GM23338 (cell line): ENCODE data around the gene TARS3. TPM values are rescaled to one million over a fixed set of nuclear protein-coding genes. Genes with fewer than 3 reads are reported as not detected.
A peak's percentile ranks its signal among the peaks of the same experiment; 100 is the strongest.

Source experiments
- ATAC-seq: fragments of 200-7000 bp; cut with Tn5 transposase; 3 replicates; pipeline ENCODE4 v1.9.1; 2020
- DNase-seq: peaks from one replicate; pipeline ENCODE4 v3.0.0-alpha.2; 2015; ENCODE audit warnings: low spot score
- H2AFZ ChIP-seq: fragments of 200-600 bp; sonication (generic); 2 replicates; pipeline ENCODE4 v1.8.0; 2016; ENCODE audit warnings: antibody characterized with exemption, mild to moderate bottlenecking, moderate library complexity
- H3F3A ChIP-seq: fragments of 200-600 bp; sonication (generic); replicated peaks from 2 replicates; pipeline ENCODE4 v1.8.0; 2017; ENCODE audit warnings: antibody characterized with exemption, mixed run types, low read depth
- H3K27ac ChIP-seq: fragments of 200-600 bp; sonication (generic); 2 replicates; pipeline ENCODE4 v1.6.1; 2016; ENCODE audit warnings: low read depth
- H3K27me3 ChIP-seq: fragments of 200-600 bp; sonication (generic); 2 replicates; pipeline ENCODE4 v1.8.0; 2016; ENCODE audit warnings: mild to moderate bottlenecking, mixed run types, moderate library complexity; ENCODE audit not compliant: insufficient read depth
- H3K36me3 ChIP-seq: fragments of 200-600 bp; sonication (generic); 2 replicates; pipeline ENCODE4 v1.8.0; 2016; ENCODE audit warnings: mild to moderate bottlenecking; ENCODE audit not compliant: insufficient read depth
- H3K4me1 ChIP-seq: fragments of 200-600 bp; sonication (generic); 2 replicates; pipeline ENCODE4 v1.8.0; 2016; ENCODE audit warnings: mild to moderate bottlenecking, moderate library complexity; ENCODE audit not compliant: insufficient read depth
- H3K4me2 ChIP-seq: fragments of 200-600 bp; sonication (generic); 2 replicates; pipeline ENCODE4 v1.7.1; 2017; ENCODE audit warnings: mixed run types
- H3K4me3 ChIP-seq: fragments of 200-600 bp; sonication (generic); 2 replicates; pipeline ENCODE4 v1.6.1; 2016; ENCODE audit warnings: mixed run types
- H3K79me2 ChIP-seq: fragments of 200-600 bp; sonication (generic); replicated peaks from 2 replicates; pipeline ENCODE4 v1.8.0; 2017; ENCODE audit warnings: mild to moderate bottlenecking; ENCODE audit not compliant: insufficient read depth
- H3K9me2 ChIP-seq: fragments of 200-600 bp; sonication (generic); 2 replicates; pipeline ENCODE4 v1.8.0; 2017; ENCODE audit not compliant: insufficient read depth
- H4K20me1 ChIP-seq: fragments of 200-600 bp; sonication (generic); replicated peaks from 2 replicates; pipeline ENCODE4 v1.8.0; 2017; ENCODE audit warnings: mild to moderate bottlenecking; ENCODE audit not compliant: insufficient read depth
- H3K27ac Mint-ChIP-seq: 2 replicates; pipeline ENCODE4 v1.8.0; 2020; ENCODE audit warnings: inconsistent platforms, mild to moderate bottlenecking, moderate library complexity, mixed read lengths
- H3K27me3 Mint-ChIP-seq: 3 replicates; pipeline ENCODE4 v1.8.0; 2022; ENCODE audit warnings: low read depth, mild to moderate bottlenecking, moderate library complexity, mixed read lengths, inconsistent platforms; ENCODE audit not compliant: insufficient read depth, poor library complexity
- H3K36me3 Mint-ChIP-seq: 3 replicates; pipeline ENCODE4 v1.8.0; 2021; ENCODE audit warnings: low read depth, mild to moderate bottlenecking, inconsistent platforms, moderate library complexity, mixed read lengths
- H3K4me1 Mint-ChIP-seq: 3 replicates; pipeline ENCODE4 v1.8.0; 2020; ENCODE audit warnings: mild to moderate bottlenecking, inconsistent platforms, mixed read lengths
- H3K4me3 Mint-ChIP-seq: 3 replicates; pipeline ENCODE4 v1.8.0; 2021; ENCODE audit warnings: moderate library complexity, mild to moderate bottlenecking, inconsistent platforms, mixed read lengths
- H3K9me3 Mint-ChIP-seq: 3 replicates; pipeline ENCODE4 v1.8.0; 2020; ENCODE audit warnings: moderate library complexity, mild to moderate bottlenecking, inconsistent platforms, mixed read lengths
- CREB1 ChIP-seq: fragments of 250-450 bp; sonication (Bioruptor Pico); IDR thresholded peaks from 2 replicates; pipeline ENCODE4 v1.5.0; 2020; ENCODE audit warnings: low read depth, mild to moderate bottlenecking, moderate library complexity
- EZH2 ChIP-seq: fragments of 200-600 bp; sonication (generic); IDR thresholded peaks from one replicate; pipeline ENCODE4 v1.8.0; 2017; ENCODE audit warnings: antibody characterized with exemption, mild to moderate bottlenecking, low read depth; ENCODE audit not compliant: unreplicated experiment
- EZH2phosphoT487 ChIP-seq: fragments of 200-600 bp; sonication (generic); IDR thresholded peaks from one replicate; pipeline ENCODE4 v1.8.1; 2018; ENCODE audit warnings: antibody characterized with exemption; ENCODE audit not compliant: unreplicated experiment
- JUNB ChIP-seq: IDR thresholded peaks from one replicate; pipeline ENCODE4 v1.6.1; 2016; ENCODE audit warnings: antibody characterized with exemption; ENCODE audit not compliant: unreplicated experiment
- NANOG ChIP-seq: IDR thresholded peaks from 2 replicates; pipeline ENCODE4 v1.6.1; 2016; ENCODE audit warnings: antibody characterized with exemption, borderline replicate concordance
- POLR2AphosphoS5 ChIP-seq: IDR thresholded peaks from 2 replicates; pipeline ENCODE4 v1.6.1; 2016; ENCODE audit warnings: antibody characterized with exemption, low read depth
- STAT1 ChIP-seq: IDR thresholded peaks from one replicate; pipeline ENCODE4 v1.6.1; 2016; ENCODE audit warnings: antibody characterized with exemption; ENCODE audit not compliant: unreplicated experiment
- ZNF114 ChIP-seq: fragments of 250-450 bp; sonication (Bioruptor Pico); IDR thresholded peaks from 2 replicates; pipeline ENCODE4 v1.5.0; 2020; ENCODE audit warnings: mild to moderate bottlenecking, moderate library complexity
- ZNF331 ChIP-seq: fragments of 250-450 bp; sonication (Bioruptor Pico); IDR thresholded peaks from 2 replicates; pipeline ENCODE4 v1.5.0; 2020; ENCODE audit warnings: low read depth, mild to moderate bottlenecking, moderate library complexity
- polyA plus RNA-seq: library from polyadenylated mRNA; unstranded; fragments of >200 nt; fragmentation: Nextera tagmentation; extraction: Ambion mirVana; gene quantifications from 2 replicates; pipeline ENCODE4 v1.2.1, GENCODE V29; 2016
- total RNA-seq: library from RNA; depleted of rRNA; stranded (reverse); fragments of >200 nt; shearing (Covaris generic); gene quantifications from 2 replicates; pipeline ENCODE4 v1.2.3, GENCODE V29; 2014
- TF ChIP-seq, protein P1 (sequence below): fragments of 250-450 bp; sonication (Bioruptor Pico); IDR thresholded peaks from 2 replicates; pipeline ENCODE4 v1.5.0; 2020; ENCODE audit warnings: mild to moderate bottlenecking, moderate library complexity
- TF ChIP-seq, protein P2 (sequence below): IDR thresholded peaks from one replicate; pipeline ENCODE4 v1.6.1; 2018; ENCODE audit warnings: antibody characterized with exemption; ENCODE audit not compliant: unreplicated experiment
- TF ChIP-seq, protein P3 (sequence below), 2 experiments: fragments of 200-600 bp in 1 of 2; sonication (generic) in 1 of 2; conservative IDR thresholded peaks; 2 replicates each; pipeline versions ENCODE4 v1.5.1 to v1.6.1; 2016 to 2017; ENCODE audit warnings: antibody characterized with exemption in 2 of 2, low read depth in 2 of 2, mild to moderate bottlenecking in 2 of 2, moderate library complexity in 1 of 2
- TF ChIP-seq, protein P4 (sequence below): IDR thresholded peaks from 2 replicates; pipeline ENCODE4 v1.6.1; 2016; ENCODE audit warnings: antibody characterized with exemption

The TARS3 gene
- total and polyA plus RNA-seq, 2 experiments from 2014 or later: 13.0 to 15.4 TPM

DNA sequence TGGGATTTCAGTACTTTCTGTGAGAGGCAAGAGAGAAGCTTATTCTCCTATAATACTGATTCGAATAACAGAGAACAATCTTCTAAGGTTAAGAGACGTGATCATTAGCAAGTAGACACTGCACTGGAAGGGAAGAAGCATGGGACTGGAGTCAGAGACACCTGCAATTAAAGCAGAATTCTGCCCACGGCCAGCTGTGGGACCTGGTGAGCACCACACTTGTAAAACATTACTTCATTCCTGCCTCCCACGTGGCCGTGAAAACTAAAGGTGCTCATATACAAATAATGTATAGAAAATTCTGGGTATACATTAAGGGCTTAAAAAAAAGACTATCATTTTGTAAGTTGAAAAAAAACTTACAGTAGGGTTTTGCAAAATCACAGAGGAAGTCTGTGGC, 74.1 kb downstream of the TARS3 start:
- Mint-ChIP-seq H3K9me3 (peaks cover 16% of the 10 kb centered on the region; the same call in 2 of the 3 replicates), H3K27me3 (peaks cover 7% of the 10 kb centered on the region), H3K4me1 (peaks cover 6% of the 10 kb centered on the region), H3K27ac (no peak overlapping the region), H3K36me3 (peaks cover 43% of the 10 kb centered on the region), H3K4me3 (0 out of 3 replicates have a peak overlapping the region, but pooled peaks have one; percentile 6)
- H3K4me3 ChIP-seq: no peak overlapping the region
- peaks cover 6% of the 10 kb centered on the region for H4K20me1 ChIP-seq
- peaks cover 15% of the 10 kb centered on the region; the same call in 1 of the 2 replicates for H3K36me3 ChIP-seq
- no peaks in the 10 kb centered on the region for H3K4me1 ChIP-seq
- H2AFZ ChIP-seq: no peak overlapping the region
- no peaks in the 10 kb centered on the region for H3F3A ChIP-seq
- ATAC-seq (no peak), DNase-seq (no peak)
- no peak overlapping the region for H3K4me2 ChIP-seq
- H3K79me2 ChIP-seq: peaks cover 39% of the 10 kb centered on the region
- H3K27ac ChIP-seq: no peak overlapping the region
- no peaks in the 10 kb centered on the region for H3K9me2 ChIP-seq
- peaks cover 9% of the 10 kb centered on the region; the same call in 1 of the 2 replicates for H3K27me3 ChIP-seq
- TF ChIP-seq CREB1 (CRISPR knock-in tag): no peak
- TF ChIP-seq ZNF331 (CRISPR knock-in tag): no peak
- TF ChIP-seq, protein P1, sequence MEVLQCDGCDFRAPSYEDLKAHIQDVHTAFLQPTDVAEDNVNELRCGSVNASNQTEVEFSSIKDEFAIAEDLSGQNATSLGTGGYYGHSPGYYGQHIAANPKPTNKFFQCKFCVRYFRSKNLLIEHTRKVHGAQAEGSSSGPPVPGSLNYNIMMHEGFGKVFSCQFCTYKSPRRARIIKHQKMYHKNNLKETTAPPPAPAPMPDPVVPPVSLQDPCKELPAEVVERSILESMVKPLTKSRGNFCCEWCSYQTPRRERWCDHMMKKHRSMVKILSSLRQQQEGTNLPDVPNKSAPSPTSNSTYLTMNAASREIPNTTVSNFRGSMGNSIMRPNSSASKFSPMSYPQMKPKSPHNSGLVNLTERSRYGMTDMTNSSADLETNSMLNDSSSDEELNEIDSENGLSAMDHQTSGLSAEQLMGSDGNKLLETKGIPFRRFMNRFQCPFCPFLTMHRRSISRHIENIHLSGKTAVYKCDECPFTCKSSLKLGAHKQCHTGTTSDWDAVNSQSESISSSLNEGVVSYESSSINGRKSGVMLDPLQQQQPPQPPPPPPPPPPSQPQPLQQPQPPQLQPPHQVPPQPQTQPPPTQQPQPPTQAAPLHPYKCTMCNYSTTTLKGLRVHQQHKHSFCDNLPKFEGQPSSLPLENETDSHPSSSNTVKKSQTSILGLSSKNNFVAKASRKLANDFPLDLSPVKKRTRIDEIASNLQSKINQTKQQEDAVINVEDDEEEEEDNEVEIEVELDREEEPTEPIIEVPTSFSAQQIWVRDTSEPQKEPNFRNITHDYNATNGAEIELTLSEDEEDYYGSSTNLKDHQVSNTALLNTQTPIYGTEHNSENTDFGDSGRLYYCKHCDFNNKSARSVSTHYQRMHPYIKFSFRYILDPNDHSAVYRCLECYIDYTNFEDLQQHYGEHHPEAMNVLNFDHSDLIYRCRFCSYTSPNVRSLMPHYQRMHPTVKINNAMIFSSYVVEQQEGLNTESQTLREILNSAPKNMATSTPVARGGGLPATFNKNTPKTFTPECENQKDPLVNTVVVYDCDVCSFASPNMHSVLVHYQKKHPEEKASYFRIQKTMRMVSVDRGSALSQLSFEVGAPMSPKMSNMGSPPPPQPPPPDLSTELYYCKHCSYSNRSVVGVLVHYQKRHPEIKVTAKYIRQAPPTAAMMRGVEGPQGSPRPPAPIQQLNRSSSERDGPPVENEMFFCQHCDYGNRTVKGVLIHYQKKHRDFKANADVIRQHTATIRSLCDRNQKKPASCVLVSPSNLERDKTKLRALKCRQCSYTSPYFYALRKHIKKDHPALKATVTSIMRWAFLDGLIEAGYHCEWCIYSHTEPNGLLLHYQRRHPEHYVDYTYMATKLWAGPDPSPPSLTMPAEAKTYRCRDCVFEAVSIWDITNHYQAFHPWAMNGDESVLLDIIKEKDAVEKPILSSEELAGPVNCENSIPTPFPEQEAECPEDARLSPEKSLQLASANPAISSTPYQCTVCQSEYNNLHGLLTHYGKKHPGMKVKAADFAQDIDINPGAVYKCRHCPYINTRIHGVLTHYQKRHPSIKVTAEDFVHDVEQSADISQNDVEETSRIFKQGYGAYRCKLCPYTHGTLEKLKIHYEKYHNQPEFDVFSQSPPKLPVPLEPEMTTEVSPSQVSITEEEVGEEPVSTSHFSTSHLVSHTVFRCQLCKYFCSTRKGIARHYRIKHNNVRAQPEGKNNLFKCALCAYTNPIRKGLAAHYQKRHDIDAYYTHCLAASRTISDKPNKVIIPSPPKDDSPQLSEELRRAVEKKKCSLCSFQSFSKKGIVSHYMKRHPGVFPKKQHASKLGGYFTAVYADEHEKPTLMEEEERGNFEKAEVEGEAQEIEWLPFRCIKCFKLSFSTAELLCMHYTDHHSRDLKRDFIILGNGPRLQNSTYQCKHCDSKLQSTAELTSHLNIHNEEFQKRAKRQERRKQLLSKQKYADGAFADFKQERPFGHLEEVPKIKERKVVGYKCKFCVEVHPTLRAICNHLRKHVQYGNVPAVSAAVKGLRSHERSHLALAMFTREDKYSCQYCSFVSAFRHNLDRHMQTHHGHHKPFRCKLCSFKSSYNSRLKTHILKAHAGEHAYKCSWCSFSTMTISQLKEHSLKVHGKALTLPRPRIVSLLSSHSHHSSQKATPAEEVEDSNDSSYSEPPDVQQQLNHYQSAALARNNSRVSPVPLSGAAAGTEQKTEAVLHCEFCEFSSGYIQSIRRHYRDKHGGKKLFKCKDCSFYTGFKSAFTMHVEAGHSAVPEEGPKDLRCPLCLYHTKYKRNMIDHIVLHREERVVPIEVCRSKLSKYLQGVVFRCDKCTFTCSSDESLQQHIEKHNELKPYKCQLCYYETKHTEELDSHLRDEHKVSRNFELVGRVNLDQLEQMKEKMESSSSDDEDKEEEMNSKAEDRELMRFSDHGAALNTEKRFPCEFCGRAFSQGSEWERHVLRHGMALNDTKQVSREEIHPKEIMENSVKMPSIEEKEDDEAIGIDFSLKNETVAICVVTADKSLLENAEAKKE (CRISPR knock-in tag): no peak
- TF ChIP-seq POLR2AphosphoS5: no peak
- TF ChIP-seq, protein P2, sequence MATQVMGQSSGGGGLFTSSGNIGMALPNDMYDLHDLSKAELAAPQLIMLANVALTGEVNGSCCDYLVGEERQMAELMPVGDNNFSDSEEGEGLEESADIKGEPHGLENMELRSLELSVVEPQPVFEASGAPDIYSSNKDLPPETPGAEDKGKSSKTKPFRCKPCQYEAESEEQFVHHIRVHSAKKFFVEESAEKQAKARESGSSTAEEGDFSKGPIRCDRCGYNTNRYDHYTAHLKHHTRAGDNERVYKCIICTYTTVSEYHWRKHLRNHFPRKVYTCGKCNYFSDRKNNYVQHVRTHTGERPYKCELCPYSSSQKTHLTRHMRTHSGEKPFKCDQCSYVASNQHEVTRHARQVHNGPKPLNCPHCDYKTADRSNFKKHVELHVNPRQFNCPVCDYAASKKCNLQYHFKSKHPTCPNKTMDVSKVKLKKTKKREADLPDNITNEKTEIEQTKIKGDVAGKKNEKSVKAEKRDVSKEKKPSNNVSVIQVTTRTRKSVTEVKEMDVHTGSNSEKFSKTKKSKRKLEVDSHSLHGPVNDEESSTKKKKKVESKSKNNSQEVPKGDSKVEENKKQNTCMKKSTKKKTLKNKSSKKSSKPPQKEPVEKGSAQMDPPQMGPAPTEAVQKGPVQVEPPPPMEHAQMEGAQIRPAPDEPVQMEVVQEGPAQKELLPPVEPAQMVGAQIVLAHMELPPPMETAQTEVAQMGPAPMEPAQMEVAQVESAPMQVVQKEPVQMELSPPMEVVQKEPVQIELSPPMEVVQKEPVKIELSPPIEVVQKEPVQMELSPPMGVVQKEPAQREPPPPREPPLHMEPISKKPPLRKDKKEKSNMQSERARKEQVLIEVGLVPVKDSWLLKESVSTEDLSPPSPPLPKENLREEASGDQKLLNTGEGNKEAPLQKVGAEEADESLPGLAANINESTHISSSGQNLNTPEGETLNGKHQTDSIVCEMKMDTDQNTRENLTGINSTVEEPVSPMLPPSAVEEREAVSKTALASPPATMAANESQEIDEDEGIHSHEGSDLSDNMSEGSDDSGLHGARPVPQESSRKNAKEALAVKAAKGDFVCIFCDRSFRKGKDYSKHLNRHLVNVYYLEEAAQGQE: no peak
- TF ChIP-seq ZNF114 (CRISPR knock-in tag): no peak
- no peak for TF ChIP-seq JUNB
- no peak for TF ChIP-seq EZH2
- TF ChIP-seq, protein P3, sequence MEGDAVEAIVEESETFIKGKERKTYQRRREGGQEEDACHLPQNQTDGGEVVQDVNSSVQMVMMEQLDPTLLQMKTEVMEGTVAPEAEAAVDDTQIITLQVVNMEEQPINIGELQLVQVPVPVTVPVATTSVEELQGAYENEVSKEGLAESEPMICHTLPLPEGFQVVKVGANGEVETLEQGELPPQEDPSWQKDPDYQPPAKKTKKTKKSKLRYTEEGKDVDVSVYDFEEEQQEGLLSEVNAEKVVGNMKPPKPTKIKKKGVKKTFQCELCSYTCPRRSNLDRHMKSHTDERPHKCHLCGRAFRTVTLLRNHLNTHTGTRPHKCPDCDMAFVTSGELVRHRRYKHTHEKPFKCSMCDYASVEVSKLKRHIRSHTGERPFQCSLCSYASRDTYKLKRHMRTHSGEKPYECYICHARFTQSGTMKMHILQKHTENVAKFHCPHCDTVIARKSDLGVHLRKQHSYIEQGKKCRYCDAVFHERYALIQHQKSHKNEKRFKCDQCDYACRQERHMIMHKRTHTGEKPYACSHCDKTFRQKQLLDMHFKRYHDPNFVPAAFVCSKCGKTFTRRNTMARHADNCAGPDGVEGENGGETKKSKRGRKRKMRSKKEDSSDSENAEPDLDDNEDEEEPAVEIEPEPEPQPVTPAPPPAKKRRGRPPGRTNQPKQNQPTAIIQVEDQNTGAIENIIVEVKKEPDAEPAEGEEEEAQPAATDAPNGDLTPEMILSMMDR (conservative IDR thresholded peaks at IDR 0.05; ENCODE audit: low read depth in 2 of 2): no peak
- no peak for TF ChIP-seq STAT1
- no peak for TF ChIP-seq NANOG
- TF ChIP-seq, protein P4, sequence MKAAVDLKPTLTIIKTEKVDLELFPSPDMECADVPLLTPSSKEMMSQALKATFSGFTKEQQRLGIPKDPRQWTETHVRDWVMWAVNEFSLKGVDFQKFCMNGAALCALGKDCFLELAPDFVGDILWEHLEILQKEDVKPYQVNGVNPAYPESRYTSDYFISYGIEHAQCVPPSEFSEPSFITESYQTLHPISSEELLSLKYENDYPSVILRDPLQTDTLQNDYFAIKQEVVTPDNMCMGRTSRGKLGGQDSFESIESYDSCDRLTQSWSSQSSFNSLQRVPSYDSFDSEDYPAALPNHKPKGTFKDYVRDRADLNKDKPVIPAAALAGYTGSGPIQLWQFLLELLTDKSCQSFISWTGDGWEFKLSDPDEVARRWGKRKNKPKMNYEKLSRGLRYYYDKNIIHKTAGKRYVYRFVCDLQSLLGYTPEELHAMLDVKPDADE: no peak
- no peak for TF ChIP-seq EZH2phosphoT487
